GM23338 (cell line): ENCODE data around the gene CACNA2D2. TPM values are rescaled to one million over a fixed set of nuclear protein-coding genes. Genes with fewer than 3 reads are reported as not detected.

ENCODE experiments used
- ATAC-seq: fragments of 200-7000 bp; cut with Tn5 transposase; 3 replicates; pipeline ENCODE4 v1.9.1; 2020
- DNase-seq: peaks from one replicate; pipeline ENCODE4 v3.0.0-alpha.2; 2015; ENCODE audit warnings: low spot score
- H2AFZ ChIP-seq: fragments of 200-600 bp; sonication (generic); 2 replicates; pipeline ENCODE4 v1.8.0; 2016; ENCODE audit warnings: antibody characterized with exemption, mild to moderate bottlenecking, moderate library complexity
- H3F3A ChIP-seq: fragments of 200-600 bp; sonication (generic); replicated peaks from 2 replicates; pipeline ENCODE4 v1.8.0; 2017; ENCODE audit warnings: antibody characterized with exemption, mixed run types, low read depth
- H3K27ac ChIP-seq: fragments of 200-600 bp; sonication (generic); 2 replicates; pipeline ENCODE4 v1.6.1; 2016; ENCODE audit warnings: low read depth
- H3K27me3 ChIP-seq: fragments of 200-600 bp; sonication (generic); 2 replicates; pipeline ENCODE4 v1.8.0; 2016; ENCODE audit warnings: mild to moderate bottlenecking, mixed run types, moderate library complexity; ENCODE audit not compliant: insufficient read depth
- H3K36me3 ChIP-seq: fragments of 200-600 bp; sonication (generic); 2 replicates; pipeline ENCODE4 v1.8.0; 2016; ENCODE audit warnings: mild to moderate bottlenecking; ENCODE audit not compliant: insufficient read depth
- H3K4me1 ChIP-seq: fragments of 200-600 bp; sonication (generic); 2 replicates; pipeline ENCODE4 v1.8.0; 2016; ENCODE audit warnings: mild to moderate bottlenecking, moderate library complexity; ENCODE audit not compliant: insufficient read depth
- H3K4me2 ChIP-seq: fragments of 200-600 bp; sonication (generic); 2 replicates; pipeline ENCODE4 v1.7.1; 2017; ENCODE audit warnings: mixed run types
- H3K4me3 ChIP-seq: fragments of 200-600 bp; sonication (generic); 2 replicates; pipeline ENCODE4 v1.6.1; 2016; ENCODE audit warnings: mixed run types
- H3K79me2 ChIP-seq: fragments of 200-600 bp; sonication (generic); replicated peaks from 2 replicates; pipeline ENCODE4 v1.8.0; 2017; ENCODE audit warnings: mild to moderate bottlenecking; ENCODE audit not compliant: insufficient read depth
- H3K9me2 ChIP-seq: fragments of 200-600 bp; sonication (generic); 2 replicates; pipeline ENCODE4 v1.8.0; 2017; ENCODE audit not compliant: insufficient read depth
- H4K20me1 ChIP-seq: fragments of 200-600 bp; sonication (generic); replicated peaks from 2 replicates; pipeline ENCODE4 v1.8.0; 2017; ENCODE audit warnings: mild to moderate bottlenecking; ENCODE audit not compliant: insufficient read depth
- H3K27ac Mint-ChIP-seq: 2 replicates; pipeline ENCODE4 v1.8.0; 2020; ENCODE audit warnings: inconsistent platforms, mild to moderate bottlenecking, moderate library complexity, mixed read lengths
- H3K27me3 Mint-ChIP-seq: 3 replicates; pipeline ENCODE4 v1.8.0; 2022; ENCODE audit warnings: low read depth, mild to moderate bottlenecking, moderate library complexity, mixed read lengths, inconsistent platforms; ENCODE audit not compliant: insufficient read depth, poor library complexity
- H3K36me3 Mint-ChIP-seq: 3 replicates; pipeline ENCODE4 v1.8.0; 2021; ENCODE audit warnings: low read depth, mild to moderate bottlenecking, inconsistent platforms, moderate library complexity, mixed read lengths
- H3K4me1 Mint-ChIP-seq: 3 replicates; pipeline ENCODE4 v1.8.0; 2020; ENCODE audit warnings: mild to moderate bottlenecking, inconsistent platforms, mixed read lengths
- H3K4me3 Mint-ChIP-seq: 3 replicates; pipeline ENCODE4 v1.8.0; 2021; ENCODE audit warnings: moderate library complexity, mild to moderate bottlenecking, inconsistent platforms, mixed read lengths
- H3K9me3 Mint-ChIP-seq: 3 replicates; pipeline ENCODE4 v1.8.0; 2020; ENCODE audit warnings: moderate library complexity, mild to moderate bottlenecking, inconsistent platforms, mixed read lengths
- CREB1 ChIP-seq: fragments of 250-450 bp; sonication (Bioruptor Pico); IDR thresholded peaks from 2 replicates; pipeline ENCODE4 v1.5.0; 2020; ENCODE audit warnings: low read depth, mild to moderate bottlenecking, moderate library complexity
- ETS1 ChIP-seq: IDR thresholded peaks from 2 replicates; pipeline ENCODE4 v1.6.1; 2016; ENCODE audit warnings: antibody characterized with exemption
- EZH2 ChIP-seq: fragments of 200-600 bp; sonication (generic); IDR thresholded peaks from one replicate; pipeline ENCODE4 v1.8.0; 2017; ENCODE audit warnings: antibody characterized with exemption, mild to moderate bottlenecking, low read depth; ENCODE audit not compliant: unreplicated experiment
- EZH2phosphoT487 ChIP-seq: fragments of 200-600 bp; sonication (generic); IDR thresholded peaks from one replicate; pipeline ENCODE4 v1.8.1; 2018; ENCODE audit warnings: antibody characterized with exemption; ENCODE audit not compliant: unreplicated experiment
- JUNB ChIP-seq: IDR thresholded peaks from one replicate; pipeline ENCODE4 v1.6.1; 2016; ENCODE audit warnings: antibody characterized with exemption; ENCODE audit not compliant: unreplicated experiment
- NANOG ChIP-seq: IDR thresholded peaks from 2 replicates; pipeline ENCODE4 v1.6.1; 2016; ENCODE audit warnings: antibody characterized with exemption, borderline replicate concordance
- POLR2AphosphoS5 ChIP-seq: IDR thresholded peaks from 2 replicates; pipeline ENCODE4 v1.6.1; 2016; ENCODE audit warnings: antibody characterized with exemption, low read depth
- STAT1 ChIP-seq: IDR thresholded peaks from one replicate; pipeline ENCODE4 v1.6.1; 2016; ENCODE audit warnings: antibody characterized with exemption; ENCODE audit not compliant: unreplicated experiment
- ZNF114 ChIP-seq: fragments of 250-450 bp; sonication (Bioruptor Pico); IDR thresholded peaks from 2 replicates; pipeline ENCODE4 v1.5.0; 2020; ENCODE audit warnings: mild to moderate bottlenecking, moderate library complexity
- ZNF331 ChIP-seq: fragments of 250-450 bp; sonication (Bioruptor Pico); IDR thresholded peaks from 2 replicates; pipeline ENCODE4 v1.5.0; 2020; ENCODE audit warnings: low read depth, mild to moderate bottlenecking, moderate library complexity
- ZNF462 ChIP-seq: fragments of 250-450 bp; sonication (Bioruptor Pico); IDR thresholded peaks from 2 replicates; pipeline ENCODE4 v1.5.0; 2020; ENCODE audit warnings: mild to moderate bottlenecking, moderate library complexity
- polyA plus RNA-seq: library from polyadenylated mRNA; unstranded; fragments of >200 nt; fragmentation: Nextera tagmentation; extraction: Ambion mirVana; gene quantifications from 2 replicates; pipeline ENCODE4 v1.2.1, GENCODE V29; 2016
- total RNA-seq: library from RNA; depleted of rRNA; stranded (reverse); fragments of >200 nt; shearing (Covaris generic); gene quantifications from 2 replicates; pipeline ENCODE4 v1.2.3, GENCODE V29; 2014
- TF ChIP-seq, protein P1 (sequence below), 2 experiments: fragments of 200-600 bp in 1 of 2; sonication (generic) in 1 of 2; conservative IDR thresholded peaks; 2 replicates each; pipeline versions ENCODE4 v1.5.1 to v1.6.1; 2016 to 2017; ENCODE audit warnings: antibody characterized with exemption in 2 of 2, low read depth in 2 of 2, mild to moderate bottlenecking in 2 of 2, moderate library complexity in 1 of 2
- TF ChIP-seq, protein P2 (sequence below): IDR thresholded peaks from one replicate; pipeline ENCODE4 v1.6.1; 2018; ENCODE audit warnings: antibody characterized with exemption; ENCODE audit not compliant: unreplicated experiment

The CACNA2D2 gene
- total and polyA plus RNA-seq, 2 experiments from 2014 or later = 4.7 to 11.4 TPM

- Histone ChIP-seq H3K27me3 (no peaks in the 10 kb centered on the region), H3K36me3 (no peaks in the 10 kb centered on the region), H2AFZ (no peak overlapping the region), H3K9me2 (no peaks in the 10 kb centered on the region), H3K4me3 (no peak overlapping the region), H3F3A (no peaks in the 10 kb centered on the region), H4K20me1 (no peaks in the 10 kb centered on the region), H3K27ac (no peak overlapping the region), H3K4me1 (no peaks in the 10 kb centered on the region; the same call in 1 of the 2 replicates), H3K79me2 (no peaks in the 10 kb centered on the region), H3K4me2 (no peak overlapping the region)
- no peaks in the 10 kb centered on the region for H3K36me3 Mint-ChIP-seq
- no peak for DNase-seq
- H3K9me3 Mint-ChIP-seq = no peaks in the 10 kb centered on the region
- no peak overlapping the region for H3K27ac Mint-ChIP-seq
- no peak for ATAC-seq
- TF ChIP-seq, protein P1, sequence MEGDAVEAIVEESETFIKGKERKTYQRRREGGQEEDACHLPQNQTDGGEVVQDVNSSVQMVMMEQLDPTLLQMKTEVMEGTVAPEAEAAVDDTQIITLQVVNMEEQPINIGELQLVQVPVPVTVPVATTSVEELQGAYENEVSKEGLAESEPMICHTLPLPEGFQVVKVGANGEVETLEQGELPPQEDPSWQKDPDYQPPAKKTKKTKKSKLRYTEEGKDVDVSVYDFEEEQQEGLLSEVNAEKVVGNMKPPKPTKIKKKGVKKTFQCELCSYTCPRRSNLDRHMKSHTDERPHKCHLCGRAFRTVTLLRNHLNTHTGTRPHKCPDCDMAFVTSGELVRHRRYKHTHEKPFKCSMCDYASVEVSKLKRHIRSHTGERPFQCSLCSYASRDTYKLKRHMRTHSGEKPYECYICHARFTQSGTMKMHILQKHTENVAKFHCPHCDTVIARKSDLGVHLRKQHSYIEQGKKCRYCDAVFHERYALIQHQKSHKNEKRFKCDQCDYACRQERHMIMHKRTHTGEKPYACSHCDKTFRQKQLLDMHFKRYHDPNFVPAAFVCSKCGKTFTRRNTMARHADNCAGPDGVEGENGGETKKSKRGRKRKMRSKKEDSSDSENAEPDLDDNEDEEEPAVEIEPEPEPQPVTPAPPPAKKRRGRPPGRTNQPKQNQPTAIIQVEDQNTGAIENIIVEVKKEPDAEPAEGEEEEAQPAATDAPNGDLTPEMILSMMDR (conservative IDR thresholded peaks at IDR 0.05; ENCODE audit: low read depth in 2 of 2) = no peak
- TF ChIP-seq STAT1 (no peak), JUNB (no peak), CREB1 (no peak), ETS1 (no peak), ZNF331 (CRISPR knock-in tag) (no peak), POLR2AphosphoS5 (no peak), ZNF114 (CRISPR knock-in tag) (no peak), ZNF462 (no peak), NANOG (no peak), EZH2phosphoT487 (no peak), EZH2 (no peak)
- TF ChIP-seq, protein P2, sequence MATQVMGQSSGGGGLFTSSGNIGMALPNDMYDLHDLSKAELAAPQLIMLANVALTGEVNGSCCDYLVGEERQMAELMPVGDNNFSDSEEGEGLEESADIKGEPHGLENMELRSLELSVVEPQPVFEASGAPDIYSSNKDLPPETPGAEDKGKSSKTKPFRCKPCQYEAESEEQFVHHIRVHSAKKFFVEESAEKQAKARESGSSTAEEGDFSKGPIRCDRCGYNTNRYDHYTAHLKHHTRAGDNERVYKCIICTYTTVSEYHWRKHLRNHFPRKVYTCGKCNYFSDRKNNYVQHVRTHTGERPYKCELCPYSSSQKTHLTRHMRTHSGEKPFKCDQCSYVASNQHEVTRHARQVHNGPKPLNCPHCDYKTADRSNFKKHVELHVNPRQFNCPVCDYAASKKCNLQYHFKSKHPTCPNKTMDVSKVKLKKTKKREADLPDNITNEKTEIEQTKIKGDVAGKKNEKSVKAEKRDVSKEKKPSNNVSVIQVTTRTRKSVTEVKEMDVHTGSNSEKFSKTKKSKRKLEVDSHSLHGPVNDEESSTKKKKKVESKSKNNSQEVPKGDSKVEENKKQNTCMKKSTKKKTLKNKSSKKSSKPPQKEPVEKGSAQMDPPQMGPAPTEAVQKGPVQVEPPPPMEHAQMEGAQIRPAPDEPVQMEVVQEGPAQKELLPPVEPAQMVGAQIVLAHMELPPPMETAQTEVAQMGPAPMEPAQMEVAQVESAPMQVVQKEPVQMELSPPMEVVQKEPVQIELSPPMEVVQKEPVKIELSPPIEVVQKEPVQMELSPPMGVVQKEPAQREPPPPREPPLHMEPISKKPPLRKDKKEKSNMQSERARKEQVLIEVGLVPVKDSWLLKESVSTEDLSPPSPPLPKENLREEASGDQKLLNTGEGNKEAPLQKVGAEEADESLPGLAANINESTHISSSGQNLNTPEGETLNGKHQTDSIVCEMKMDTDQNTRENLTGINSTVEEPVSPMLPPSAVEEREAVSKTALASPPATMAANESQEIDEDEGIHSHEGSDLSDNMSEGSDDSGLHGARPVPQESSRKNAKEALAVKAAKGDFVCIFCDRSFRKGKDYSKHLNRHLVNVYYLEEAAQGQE = no peak
- H3K27me3 Mint-ChIP-seq = peaks cover 7% of the 10 kb centered on the region
- H3K4me3 Mint-ChIP-seq = no peak overlapping the region
- H3K4me1 Mint-ChIP-seq = peaks cover 18% of the 10 kb centered on the region; the same call in 2 of the 3 replicates
Observed at GRCh38 chr3:50478671-50479260, 24.7 kb downstream of the CACNA2D2 start.
